Ammon's horn (tissue), 1 donor: Measurements from ENCODE around the gene PDGFA.

Experiments used
- DNase-seq: peaks from one replicate; pipeline ENCODE4 v3.0.0-alpha.2; 2016; ENCODE audit warnings: low spot score

Gene PDGFA

DNA sequence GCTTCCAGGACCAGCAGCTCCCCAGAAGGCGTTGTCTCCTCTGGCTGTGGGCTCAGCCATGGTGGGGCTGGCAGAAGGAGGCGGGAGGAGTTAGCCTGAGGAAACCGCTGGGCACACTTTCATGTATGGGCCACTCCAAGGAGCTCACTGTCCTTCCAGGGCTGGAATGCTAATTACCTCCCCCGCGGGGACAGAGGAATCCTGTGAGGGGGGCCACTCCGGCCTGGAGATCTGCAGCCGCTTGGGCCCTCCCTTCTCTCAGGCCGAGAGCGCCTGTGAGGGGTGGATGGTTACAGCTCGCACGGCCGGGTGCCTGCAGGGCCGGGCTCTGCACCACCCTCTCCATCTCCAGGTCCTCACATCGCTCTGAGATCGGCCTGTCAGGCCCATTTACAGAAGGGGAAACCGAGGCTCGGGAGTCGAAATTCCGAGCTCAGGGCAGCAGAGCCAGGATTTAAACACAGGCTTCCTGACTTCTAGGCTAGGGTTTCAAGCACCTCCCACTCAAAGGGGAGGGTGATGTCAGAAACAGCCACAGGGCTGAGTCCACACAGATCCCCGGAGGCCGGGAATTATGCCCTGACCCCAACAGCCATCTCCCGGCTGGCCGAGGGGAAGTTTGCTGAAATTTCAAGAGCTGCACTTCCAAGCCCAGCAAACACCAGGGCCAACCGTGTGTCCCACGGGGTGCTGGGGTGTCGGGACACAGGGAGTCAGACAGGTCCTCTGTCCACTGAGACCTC is 59.1 kb downstream of the PDGFA start:
- no peak for DNase-seq

DNA sequence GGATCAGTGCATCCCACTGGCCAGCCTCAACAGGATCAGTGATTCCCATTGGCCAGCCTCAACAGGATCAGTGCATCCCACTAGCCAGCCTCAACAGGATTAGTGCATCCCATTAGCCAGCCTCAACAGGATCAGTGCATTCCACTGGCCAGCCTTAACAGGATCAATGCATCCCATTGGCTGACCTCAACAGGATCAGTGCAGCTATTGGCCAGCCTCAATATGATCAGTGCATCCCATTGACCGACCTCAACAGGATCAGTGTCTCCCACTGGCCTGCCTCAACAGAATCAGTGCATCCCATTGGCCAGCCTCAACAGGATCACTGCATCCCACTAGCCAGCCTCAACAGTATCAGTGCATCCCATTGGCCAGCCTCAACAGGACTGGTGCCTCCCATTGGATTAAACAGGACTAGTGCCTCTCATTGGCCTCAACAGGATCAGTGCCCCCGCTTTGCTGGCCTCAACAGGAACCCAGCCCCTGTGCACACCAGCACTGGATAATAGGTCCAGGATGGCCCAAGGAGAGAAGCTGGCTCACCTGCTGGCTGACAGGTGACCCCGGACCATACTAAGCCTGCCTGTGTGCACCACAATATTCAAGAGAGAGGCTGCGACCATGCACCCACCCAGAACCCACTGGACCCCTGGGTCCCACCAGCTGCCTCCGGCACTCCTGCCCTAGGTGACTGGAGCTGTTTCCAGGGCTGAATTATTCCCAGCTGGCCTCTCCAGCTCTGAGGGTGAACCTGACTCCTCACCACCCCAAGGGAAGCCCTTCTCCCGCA is 59.9 kb downstream of the PDGFA start:
- DNase-seq, result no peak

DNA sequence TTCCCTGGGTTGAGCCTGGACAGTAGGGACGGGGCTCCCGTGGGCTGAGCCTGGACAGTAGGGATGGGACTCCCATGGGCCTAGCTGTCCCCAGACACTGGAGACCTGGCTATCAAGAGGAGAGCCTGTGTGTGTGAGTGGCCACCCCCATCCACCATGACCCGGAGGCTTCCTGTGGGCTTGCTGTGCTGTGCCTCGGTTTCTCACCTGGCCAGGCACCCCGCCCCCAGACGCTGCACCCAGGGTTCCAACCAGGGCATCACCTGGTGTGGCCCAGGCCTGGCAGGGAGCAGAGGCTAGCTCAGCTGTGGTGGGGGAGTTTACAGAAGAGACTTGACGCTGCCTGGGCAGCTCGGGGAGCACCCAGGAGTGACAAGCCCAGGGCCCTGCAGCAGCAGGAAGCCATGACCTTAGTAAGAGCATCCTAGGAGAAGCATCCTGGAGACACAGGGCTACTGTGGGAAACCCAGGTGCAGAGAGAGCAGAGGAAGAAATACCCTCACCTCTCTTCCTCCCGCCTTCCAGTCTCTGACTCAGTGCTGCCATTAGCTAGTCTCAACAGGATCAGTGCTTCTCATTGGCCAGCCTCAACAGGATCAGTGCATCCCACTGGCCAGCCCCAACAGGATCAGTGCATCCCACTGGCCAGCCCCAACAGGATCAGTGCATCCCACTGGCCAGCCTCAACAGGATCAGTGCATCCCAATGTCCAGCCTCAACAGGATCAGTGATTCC is 61.0 kb downstream of the PDGFA start:
- no peak for DNase-seq

DNA sequence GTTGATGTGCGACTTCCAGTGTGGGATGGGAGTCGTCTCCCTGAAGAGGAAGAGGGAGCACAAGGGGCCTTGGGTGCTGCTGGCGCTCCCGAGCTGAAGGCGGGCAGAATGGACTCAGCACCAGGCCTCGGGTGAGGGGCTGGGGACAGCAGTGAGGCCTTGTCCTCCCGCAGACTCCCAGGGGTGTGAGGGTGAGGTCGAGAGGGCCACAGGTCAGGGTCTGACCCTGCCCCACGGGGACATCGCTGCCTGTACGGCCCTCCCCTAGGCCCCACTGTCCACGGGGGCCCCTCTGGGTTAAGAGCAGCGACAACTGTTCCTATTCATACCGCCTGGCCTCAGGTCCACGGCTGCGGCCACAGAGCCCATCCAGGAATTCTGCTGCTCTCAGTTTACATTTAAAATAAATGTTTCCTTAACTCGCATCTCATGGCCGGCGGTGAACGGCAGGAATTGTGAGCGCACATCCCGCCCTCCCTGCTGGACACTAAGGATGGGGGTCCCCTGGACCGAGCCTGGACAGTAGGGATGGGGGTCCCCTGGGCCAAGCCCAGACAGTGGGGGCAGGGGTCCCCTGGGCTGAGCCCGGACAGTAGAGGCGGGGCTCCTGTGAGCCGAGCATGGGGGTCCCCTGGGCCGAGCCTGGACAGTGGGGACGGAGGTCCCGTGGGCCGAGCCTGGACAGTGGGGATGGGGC is 61.7 kb downstream of the PDGFA start:
- DNase-seq, result no peak

GRCh38 chr7:455110-455928 is 64.3 kb downstream of the PDGFA start:
- no peak for DNase-seq

DNA sequence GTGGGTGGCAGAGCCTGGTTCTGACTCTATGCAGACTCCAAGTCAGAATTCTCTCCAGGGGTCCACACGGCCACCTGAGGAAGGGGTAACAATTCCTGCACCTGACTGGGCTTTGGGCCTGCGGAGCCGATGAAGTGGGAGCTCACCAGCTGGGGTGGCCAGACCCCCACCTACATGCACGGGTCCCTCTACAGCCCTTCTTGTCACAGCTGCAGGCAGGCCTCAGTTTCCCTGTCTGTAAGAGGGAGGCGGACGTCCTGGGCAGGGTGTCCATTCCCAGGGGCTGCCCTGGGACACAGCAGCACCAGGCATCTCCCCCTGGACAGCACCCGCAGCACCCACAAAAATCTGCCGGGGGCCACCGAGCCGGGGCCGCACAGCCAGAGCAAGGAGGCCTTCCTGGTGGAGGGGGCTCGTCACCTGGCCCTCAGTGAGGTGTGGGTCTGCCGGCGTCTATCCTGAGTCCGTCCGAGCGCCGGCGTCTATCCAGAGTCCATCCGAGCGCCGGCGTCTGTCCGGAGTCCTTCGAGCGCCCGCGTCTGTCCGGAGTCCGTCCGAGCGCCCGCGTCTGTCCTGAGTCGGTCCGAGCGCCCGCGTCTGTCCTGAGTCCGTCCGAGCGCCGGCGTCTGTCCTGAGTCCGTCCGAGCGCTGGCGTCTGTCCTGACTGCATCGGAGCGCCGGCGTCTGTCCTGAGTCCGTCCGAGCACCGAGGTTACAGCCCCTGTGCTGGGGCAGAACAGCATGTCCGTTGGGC is 65.1 kb downstream of the PDGFA start:
- no peak for DNase-seq

- no peak for DNase-seq
Measured at GRCh38 chr7:453597-454306, 65.9 kb downstream of the PDGFA start.

GRCh38 chr7:452791-453455 is 66.7 kb downstream of the PDGFA start:
- DNase-seq, result no peak

DNA sequence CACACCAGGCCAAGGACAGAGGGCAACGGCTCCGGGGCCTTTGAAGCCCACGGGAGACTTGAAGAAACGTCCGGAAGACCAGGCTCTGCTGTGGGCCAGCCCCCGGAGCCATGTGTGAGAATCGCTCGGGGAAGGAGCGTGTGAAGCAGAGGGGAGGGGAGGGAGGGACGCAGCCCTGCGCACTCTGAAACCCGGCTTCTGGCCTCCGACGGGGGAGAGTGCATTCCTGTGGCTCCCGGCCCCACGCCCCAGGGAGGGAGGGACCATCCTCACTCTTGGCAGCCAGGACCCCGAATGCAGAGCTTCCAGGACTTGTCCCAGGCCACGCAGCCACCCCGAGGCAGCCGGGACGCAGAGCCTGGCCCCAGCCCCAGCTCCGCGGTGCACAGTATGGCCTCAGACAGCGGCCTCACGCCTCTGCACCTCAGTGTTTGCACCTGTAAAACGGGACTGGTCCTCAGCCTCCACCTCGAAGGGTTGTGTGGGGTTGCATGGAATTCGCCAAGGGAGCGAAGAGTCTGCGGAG is 67.4 kb downstream of the PDGFA start:
- DNase-seq, result no peak

GRCh38 chr7:451255-452225 is 68.1 kb downstream of the PDGFA start:
- no peak for DNase-seq

DNA sequence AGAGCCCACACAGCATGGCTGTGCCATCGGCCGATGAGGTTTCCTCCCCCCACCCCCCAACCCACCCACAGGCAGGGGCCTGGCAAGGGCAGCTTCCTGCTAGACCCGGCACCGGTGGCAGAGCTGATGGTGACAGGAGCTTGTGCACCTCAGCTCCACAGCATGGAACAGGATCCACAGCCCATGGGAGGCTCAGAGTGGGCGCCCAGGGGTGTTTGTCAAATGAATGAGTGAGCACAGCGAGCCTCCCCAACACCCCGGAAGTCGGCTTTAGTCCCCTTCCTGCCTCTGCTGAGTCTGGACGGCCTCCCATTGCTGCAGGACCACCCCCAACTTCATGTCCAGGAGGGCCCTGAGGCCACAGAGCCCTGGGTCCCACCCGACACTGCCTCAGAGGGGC is 68.9 kb downstream of the PDGFA start:
- no peak for DNase-seq

DNA sequence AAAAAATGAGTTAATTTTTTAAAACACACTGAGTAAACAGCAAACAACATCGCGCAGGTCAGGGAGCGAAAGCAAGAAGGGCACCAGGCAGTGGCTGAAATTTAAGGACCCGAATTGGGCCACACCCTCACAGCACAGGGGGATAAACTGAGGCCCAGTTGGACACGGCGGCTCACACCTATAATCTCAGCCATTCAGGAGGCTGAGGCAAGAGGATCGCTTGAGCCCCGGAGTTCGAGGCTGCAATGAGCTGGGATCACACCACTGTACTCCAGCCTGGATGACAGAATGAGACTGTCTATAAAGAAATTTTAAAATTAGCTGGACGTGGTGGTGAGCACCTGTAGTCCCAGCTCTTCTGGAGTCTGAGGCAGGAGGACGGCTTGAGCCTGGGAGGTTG is 69.6 kb downstream of the PDGFA start:
- DNase-seq, result no peak

DNA sequence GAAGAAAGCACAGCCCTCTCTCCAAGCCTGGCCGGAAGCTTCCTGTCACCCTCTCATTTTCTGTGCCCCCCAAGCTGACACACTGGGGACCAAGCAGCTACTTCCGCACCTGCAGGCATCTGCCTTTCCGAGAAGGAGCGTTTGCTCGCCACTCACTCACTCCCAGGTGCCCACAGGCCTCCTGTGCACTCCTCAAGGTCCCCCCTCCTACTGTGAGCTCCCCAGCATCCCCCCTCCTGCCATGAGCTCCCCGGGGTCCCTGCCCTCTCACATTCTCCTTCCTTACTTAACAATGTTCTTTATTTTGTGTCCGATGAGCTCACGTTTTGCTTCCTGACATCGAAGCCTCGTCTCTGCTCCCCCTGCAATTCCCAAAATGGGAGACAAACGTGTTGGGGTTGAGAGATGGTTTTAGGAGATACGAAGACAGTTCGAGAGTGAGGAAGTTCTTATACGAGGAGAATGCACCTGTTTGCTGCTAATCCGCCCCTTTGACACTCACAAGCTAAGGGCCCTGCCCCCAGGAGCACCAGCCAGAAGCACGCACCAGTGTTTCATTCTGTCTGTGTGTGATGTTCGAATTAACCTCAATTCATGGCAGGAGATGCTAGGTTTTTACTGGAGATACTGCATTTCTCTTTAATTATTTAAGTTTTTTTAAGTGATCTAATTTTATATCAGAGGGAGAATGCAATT is 70.2 kb downstream of the PDGFA start:
- no peak for DNase-seq

- DNase-seq, result no peak
Measured at GRCh38 chr7:447523-447922, 72.1 kb downstream of the PDGFA start.
